Stimulated activated CD8-positive, alpha-beta memory T cell treated with anti-CD3 and anti-CD28 coated beads, Interleukin-7, amount 100 ng/mL, for 1 hour (primary cell): Measurements from ENCODE around the gene CDHR3.

Experiments
- DNase-seq, 2 donors: peaks; one replicate each; pipeline ENCODE4 v3.0.0-alpha.2; 2020; ENCODE audit warnings: low read depth in 2 of 2

The CDHR3 gene

GRCh38 chr7:106050746-106051117 is 87.7 kb downstream of the CDHR3 start:
- DNase-seq: no peak

- no peak for DNase-seq
Observed at GRCh38 chr7:106052681-106053080, 89.6 kb downstream of the CDHR3 start.

GRCh38 chr7:106053109-106053508 is 90.0 kb downstream of the CDHR3 start:
- DNase-seq: no peak

- no peak for DNase-seq
Observed at GRCh38 chr7:106054156-106054910, 91.3 kb downstream of the CDHR3 start.

GRCh38 chr7:106054971-106055532 is 92.0 kb downstream of the CDHR3 start:
- DNase-seq: no peak

- DNase-seq: peak; percentile 24 to 37
Observed at GRCh38 chr7:106056513-106057203, 93.6 kb downstream of the CDHR3 start.

GRCh38 chr7:106057204-106057961 is 94.3 kb downstream of the CDHR3 start:
- DNase-seq: no peak

- DNase-seq: no peak
Observed at GRCh38 chr7:106057962-106058927, 95.2 kb downstream of the CDHR3 start.

- DNase-seq: no peak
Observed at GRCh38 chr7:106058928-106059324, 95.9 kb downstream of the CDHR3 start.

- no peak for DNase-seq
Observed at GRCh38 chr7:106059556-106059955, 96.5 kb downstream of the CDHR3 start.

- no peak for DNase-seq
Observed at GRCh38 chr7:106060394-106060920, 97.4 kb downstream of the CDHR3 start.

GRCh38 chr7:106061301-106061979 is 98.4 kb downstream of the CDHR3 start:
- DNase-seq: no peak

GRCh38 chr7:106062006-106062405 is 98.9 kb downstream of the CDHR3 start:
- no peak for DNase-seq

- no peak for DNase-seq
Observed at GRCh38 chr7:106062521-106062931, 99.5 kb downstream of the CDHR3 start.

- DNase-seq: no peak
Observed at GRCh38 chr7:106063024-106063423, 100.0 kb downstream of the CDHR3 start.

- no peak for DNase-seq
Observed at GRCh38 chr7:106063692-106064091, 100.6 kb downstream of the CDHR3 start.

GRCh38 chr7:106064316-106064715 is 101.3 kb downstream of the CDHR3 start:
- DNase-seq: no peak

- DNase-seq: no peak
Observed at GRCh38 chr7:106064771-106065574, 101.9 kb downstream of the CDHR3 start.
